Panc1 (cell line): Measurements from ENCODE around the gene SLC66A3.

Experiments used
- POLR2AphosphoS5 ChIP-seq: IDR thresholded peaks from 2 replicates; pipeline ENCODE4 v1.6.1; 2012; ENCODE audit warnings: mild to moderate bottlenecking, low read depth, low read length, moderate library complexity
- SIN3A ChIP-seq: IDR thresholded peaks from 2 replicates; pipeline ENCODE4 v1.6.1; 2012; ENCODE audit warnings: low read depth, mild to moderate bottlenecking, low read length, moderate library complexity, borderline replicate concordance; ENCODE audit not compliant: insufficient read depth
- TCF7L2 ChIP-seq: IDR thresholded peaks from 2 replicates; pipeline ENCODE4 v1.6.1; 2011; ENCODE audit warnings: mild to moderate bottlenecking, low read depth, low read length, inconsistent platforms
- TF ChIP-seq, protein P1 (sequence below): fragments of 450-650 bp; IDR thresholded peaks from 2 replicates; pipeline ENCODE4 v1.5.1; 2017; ENCODE audit warnings: mild to moderate bottlenecking
- TF ChIP-seq, protein P2 (sequence below), 2 experiments: IDR thresholded peaks; 2 replicates each; pipeline ENCODE4 v1.6.1; 2011 to 2012; ENCODE audit warnings: low read depth in 2 of 2, control low read depth in 1 of 2, low read length in 1 of 2, mild to moderate bottlenecking in 1 of 2, moderate library complexity in 1 of 2; ENCODE audit not compliant: insufficient read depth in 1 of 2

DNA sequence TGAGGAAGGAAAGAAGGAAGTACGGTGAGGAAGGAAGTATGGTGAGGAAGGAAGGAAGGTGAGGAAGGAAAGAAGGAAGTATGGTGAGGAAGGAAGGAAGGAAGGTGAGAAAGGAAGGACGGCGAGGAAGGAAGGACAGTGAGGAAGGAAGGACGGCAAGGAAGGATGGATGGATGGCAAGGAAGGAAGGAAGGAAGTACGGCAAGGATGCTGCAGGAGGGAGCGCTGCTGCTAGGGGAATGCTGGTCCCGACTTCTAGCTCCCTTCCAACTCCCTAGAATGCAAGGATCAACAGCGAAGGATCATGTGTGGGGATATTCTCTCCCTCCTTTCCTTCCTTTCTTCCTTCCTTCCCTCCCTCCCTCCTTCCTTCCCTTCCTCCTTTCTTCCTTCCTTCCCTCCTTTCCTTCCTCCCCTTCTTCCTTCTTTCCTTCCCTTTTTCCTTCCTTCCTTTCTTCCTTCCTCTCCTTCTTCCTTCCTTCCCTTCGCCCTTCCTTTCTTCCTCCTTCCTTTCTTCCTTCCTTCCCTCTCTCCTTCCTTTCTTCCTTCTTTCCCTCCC is 42.3 kb upstream of the SLC66A3 start:
- TF ChIP-seq, protein P1, sequence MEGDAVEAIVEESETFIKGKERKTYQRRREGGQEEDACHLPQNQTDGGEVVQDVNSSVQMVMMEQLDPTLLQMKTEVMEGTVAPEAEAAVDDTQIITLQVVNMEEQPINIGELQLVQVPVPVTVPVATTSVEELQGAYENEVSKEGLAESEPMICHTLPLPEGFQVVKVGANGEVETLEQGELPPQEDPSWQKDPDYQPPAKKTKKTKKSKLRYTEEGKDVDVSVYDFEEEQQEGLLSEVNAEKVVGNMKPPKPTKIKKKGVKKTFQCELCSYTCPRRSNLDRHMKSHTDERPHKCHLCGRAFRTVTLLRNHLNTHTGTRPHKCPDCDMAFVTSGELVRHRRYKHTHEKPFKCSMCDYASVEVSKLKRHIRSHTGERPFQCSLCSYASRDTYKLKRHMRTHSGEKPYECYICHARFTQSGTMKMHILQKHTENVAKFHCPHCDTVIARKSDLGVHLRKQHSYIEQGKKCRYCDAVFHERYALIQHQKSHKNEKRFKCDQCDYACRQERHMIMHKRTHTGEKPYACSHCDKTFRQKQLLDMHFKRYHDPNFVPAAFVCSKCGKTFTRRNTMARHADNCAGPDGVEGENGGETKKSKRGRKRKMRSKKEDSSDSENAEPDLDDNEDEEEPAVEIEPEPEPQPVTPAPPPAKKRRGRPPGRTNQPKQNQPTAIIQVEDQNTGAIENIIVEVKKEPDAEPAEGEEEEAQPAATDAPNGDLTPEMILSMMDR, result no peak
- TF ChIP-seq POLR2AphosphoS5 (no peak), TCF7L2 (no peak), SIN3A (no peak)
- TF ChIP-seq, protein P2, sequence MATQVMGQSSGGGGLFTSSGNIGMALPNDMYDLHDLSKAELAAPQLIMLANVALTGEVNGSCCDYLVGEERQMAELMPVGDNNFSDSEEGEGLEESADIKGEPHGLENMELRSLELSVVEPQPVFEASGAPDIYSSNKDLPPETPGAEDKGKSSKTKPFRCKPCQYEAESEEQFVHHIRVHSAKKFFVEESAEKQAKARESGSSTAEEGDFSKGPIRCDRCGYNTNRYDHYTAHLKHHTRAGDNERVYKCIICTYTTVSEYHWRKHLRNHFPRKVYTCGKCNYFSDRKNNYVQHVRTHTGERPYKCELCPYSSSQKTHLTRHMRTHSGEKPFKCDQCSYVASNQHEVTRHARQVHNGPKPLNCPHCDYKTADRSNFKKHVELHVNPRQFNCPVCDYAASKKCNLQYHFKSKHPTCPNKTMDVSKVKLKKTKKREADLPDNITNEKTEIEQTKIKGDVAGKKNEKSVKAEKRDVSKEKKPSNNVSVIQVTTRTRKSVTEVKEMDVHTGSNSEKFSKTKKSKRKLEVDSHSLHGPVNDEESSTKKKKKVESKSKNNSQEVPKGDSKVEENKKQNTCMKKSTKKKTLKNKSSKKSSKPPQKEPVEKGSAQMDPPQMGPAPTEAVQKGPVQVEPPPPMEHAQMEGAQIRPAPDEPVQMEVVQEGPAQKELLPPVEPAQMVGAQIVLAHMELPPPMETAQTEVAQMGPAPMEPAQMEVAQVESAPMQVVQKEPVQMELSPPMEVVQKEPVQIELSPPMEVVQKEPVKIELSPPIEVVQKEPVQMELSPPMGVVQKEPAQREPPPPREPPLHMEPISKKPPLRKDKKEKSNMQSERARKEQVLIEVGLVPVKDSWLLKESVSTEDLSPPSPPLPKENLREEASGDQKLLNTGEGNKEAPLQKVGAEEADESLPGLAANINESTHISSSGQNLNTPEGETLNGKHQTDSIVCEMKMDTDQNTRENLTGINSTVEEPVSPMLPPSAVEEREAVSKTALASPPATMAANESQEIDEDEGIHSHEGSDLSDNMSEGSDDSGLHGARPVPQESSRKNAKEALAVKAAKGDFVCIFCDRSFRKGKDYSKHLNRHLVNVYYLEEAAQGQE (IDR thresholded peaks at IDR 0.05; ENCODE audit: insufficient read depth in 1 of 2, low read depth in 2 of 2, low read length in 1 of 2), result no peak
